ENCODE data around the gene GABRA4. TPM values are rescaled to one million over a fixed set of nuclear protein-coding genes. Genes with fewer than 3 reads are reported as not detected.

GABRA4 gene
- polyA plus RNA-seq, 1 of the 3 experiments (the other 2 are of a cell fraction), result not detected

DNA sequence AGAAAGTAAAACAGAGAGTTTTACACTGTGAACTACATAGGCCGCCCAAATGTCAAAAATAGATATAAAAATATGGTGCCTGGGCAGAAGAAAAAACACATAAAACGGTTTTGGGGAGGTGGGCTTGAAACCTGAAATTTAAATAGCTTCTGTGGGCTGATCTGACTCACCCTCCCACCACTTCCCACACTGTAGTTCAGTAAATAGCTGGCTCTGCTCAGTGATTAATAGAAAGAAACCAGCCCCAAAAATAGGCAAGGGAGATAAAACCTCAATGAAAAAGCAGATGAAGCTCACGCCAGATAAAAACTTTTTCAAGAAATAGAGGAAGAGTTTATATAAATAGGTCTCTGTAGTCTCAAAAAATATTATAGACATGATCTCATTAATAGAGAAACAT is 71.2 kb downstream of the GABRA4 start:
- Histone ChIP-seq H3K9me3 (no peaks in the 10 kb centered on the region), H3K4me2 (no peak overlapping the region), H3K9ac (no peak overlapping the region), H3K9me2 (no peaks in the 10 kb centered on the region), H4K20me1 (ENCODE audit: insufficient read depth) (no peaks in the 10 kb centered on the region), H3F3A (replicated peaks; ENCODE audit: insufficient read depth) (no peaks in the 10 kb centered on the region), H3K27me3 (ENCODE audit: insufficient read depth) (no peaks in the 10 kb centered on the region), H3K36me3 (replicated peaks in 1 of 2; ENCODE audit: control insufficient read depth in 1 of 2, insufficient read depth in 2 of 2, low read length in 1 of 2) (no peaks in the 10 kb centered on the region), H3K79me2 (ENCODE audit: insufficient read depth) (no peaks in the 10 kb centered on the region), H3K4me1 (ENCODE audit: control insufficient read depth in 1 of 2, insufficient read depth in 2 of 2, low read depth in 1 of 2, low read length in 1 of 2) (no peaks in the 10 kb centered on the region), H3K27ac (ENCODE audit: low read depth in 2 of 2, low read length in 1 of 2) (no peak overlapping the region), H2AFZ (ENCODE audit: low read depth) (no peak overlapping the region), H3K4me3 (ENCODE audit: low read depth in 2 of 2, low read length in 1 of 2) (no peak overlapping the region)
- WGBS (ENCODE audit: low lambda C conversion rate), result 21% methylated on average over 3 of the region's 3 CpGs
- ChIA-PET CTCF (interaction anchor here (1.0 to 1.7 kb wide), 2 partner anchors 15 to 23 kb away, joined by 3 read pairs; no protein-coding TSS in a partner anchor), POLR2A (no interaction called here)
- TF ChIP-seq RXRA (IDR thresholded peaks at IDR 0.05; ENCODE audit: borderline replicate concordance, low read depth), result no peak
- no peak for TF ChIP-seq TAF1 (IDR thresholded peaks at IDR 0.05; ENCODE audit: borderline replicate concordance, low read depth, low read length)
- no peak for TF ChIP-seq TCF12 (IDR thresholded peaks at IDR 0.05)
- TF ChIP-seq MAX (IDR thresholded peaks at IDR 0.05; ENCODE audit: low read depth), result no peak
- TF ChIP-seq YY1 (IDR thresholded peaks at IDR 0.05; ENCODE audit: low read depth), result no peak
- TF ChIP-seq, protein P1, sequence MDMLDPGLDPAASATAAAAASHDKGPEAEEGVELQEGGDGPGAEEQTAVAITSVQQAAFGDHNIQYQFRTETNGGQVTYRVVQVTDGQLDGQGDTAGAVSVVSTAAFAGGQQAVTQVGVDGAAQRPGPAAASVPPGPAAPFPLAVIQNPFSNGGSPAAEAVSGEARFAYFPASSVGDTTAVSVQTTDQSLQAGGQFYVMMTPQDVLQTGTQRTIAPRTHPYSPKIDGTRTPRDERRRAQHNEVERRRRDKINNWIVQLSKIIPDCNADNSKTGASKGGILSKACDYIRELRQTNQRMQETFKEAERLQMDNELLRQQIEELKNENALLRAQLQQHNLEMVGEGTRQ (IDR thresholded peaks at IDR 0.05; ENCODE audit: borderline replicate concordance, low read depth, low read length), result no peak
- TF ChIP-seq FOSL2 (IDR thresholded peaks at IDR 0.05; ENCODE audit: borderline replicate concordance, low read depth), result no peak
- TF ChIP-seq GABPA (IDR thresholded peaks at IDR 0.05; ENCODE audit: low read depth), result no peak
- no peak for TF ChIP-seq RAD21 (IDR thresholded peaks at IDR 0.05; ENCODE audit: low read length)
- TF ChIP-seq GATA2 (CRISPR knock-in tag; IDR thresholded peaks at IDR 0.05), result no peak
- TF ChIP-seq SIN3A (IDR thresholded peaks at IDR 0.05; ENCODE audit: borderline replicate concordance, low read depth, low read length), result no peak
- TF ChIP-seq, protein P2, sequence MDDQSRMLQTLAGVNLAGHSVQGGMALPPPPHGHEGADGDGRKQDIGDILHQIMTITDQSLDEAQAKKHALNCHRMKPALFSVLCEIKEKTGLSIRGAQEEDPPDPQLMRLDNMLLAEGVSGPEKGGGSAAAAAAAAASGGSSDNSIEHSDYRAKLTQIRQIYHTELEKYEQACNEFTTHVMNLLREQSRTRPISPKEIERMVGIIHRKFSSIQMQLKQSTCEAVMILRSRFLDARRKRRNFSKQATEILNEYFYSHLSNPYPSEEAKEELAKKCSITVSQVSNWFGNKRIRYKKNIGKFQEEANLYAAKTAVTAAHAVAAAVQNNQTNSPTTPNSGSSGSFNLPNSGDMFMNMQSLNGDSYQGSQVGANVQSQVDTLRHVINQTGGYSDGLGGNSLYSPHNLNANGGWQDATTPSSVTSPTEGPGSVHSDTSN (IDR thresholded peaks at IDR 0.05), result no peak
- no peak for TF ChIP-seq MXI1 (IDR thresholded peaks at IDR 0.05; ENCODE audit: low read depth, low read length)
- TF ChIP-seq JUND (IDR thresholded peaks at IDR 0.05), result no peak
- no peak for TF ChIP-seq ELF1 (IDR thresholded peaks at IDR 0.05)
- TF ChIP-seq SMC3 (IDR thresholded peaks at IDR 0.05; ENCODE audit: low read depth, low read length), result no peak
- TF ChIP-seq EP300 (IDR thresholded peaks at IDR 0.05; ENCODE audit: borderline replicate concordance in 1 of 2, low read depth in 1 of 2, low read length in 1 of 2), result no peak
- no peak for TF ChIP-seq TEAD4 (IDR thresholded peaks at IDR 0.05; ENCODE audit: borderline replicate concordance, insufficient read depth)
- TF ChIP-seq EZH2phosphoT487 (IDR thresholded peaks at IDR 0.05; ENCODE audit: borderline replicate concordance, low read depth), result no peak
- no peak for TF ChIP-seq RCOR1 (IDR thresholded peaks at IDR 0.05; ENCODE audit: low read length)
- DNase-seq, result no peak

Measured in SK-N-SH (cell line).